K562 (cell line): ENCODE data around the gene CCL24. TPM values are rescaled to one million over a fixed set of nuclear protein-coding genes. Genes with fewer than 3 reads are reported as not detected.
A peak's percentile ranks its signal among the peaks of the same experiment; 100 is the strongest.

Experiments
- ATAC-seq: fragments of 200-7000 bp; cut with Tn5 transposase; 3 replicates; pipeline ENCODE4 v1.9.1; 2020; ENCODE audit warnings: moderate library complexity
- BruUV-seq: library from RNA; stranded (reverse); fragments of 400-500 nt; replicated peaks from 2 replicates; lab custom pipeline; 2021; lab: Mats Ljungman, UMichigan
- CTCF ChIA-PET: fragments of 300-600 bp; formaldehyde crosslinking; extraction: SDS; loops from one replicate; lab custom pipeline; 2021; ENCODE audit warnings: low intra/inter-chr PET ratio; lab: Yijun Ruan, JAX
- POLR2A ChIA-PET: fragments of 300-600, 350-650 bp; sonication (Branson Sonifier 250); formaldehyde crosslinking; extraction: SDS; loops from one replicate; lab custom pipeline; 2021; ENCODE audit warnings: antibody characterized with exemption, inconsistent platforms; lab: Yijun Ruan, JAX
- DNase-seq, 4 experiments: peaks; one replicate each; pipeline versions ENCODE4 v3.0.0 to v3.0.0-alpha.2; 2011 to 2018; ENCODE audit warnings: low spot score in 3 of 4, mixed read lengths in 3 of 4; ENCODE audit errors: extremely low read depth in 1 of 4
- FAIRE-seq: peaks from 2 replicates; lab custom pipeline; 2011; peaks lifted over from hg19 to GRCh38; lab: Jason Lieb, UNC
- H2AFZ ChIP-seq: 2 replicates; pipeline ENCODE4 v1.6.0; 2011; ENCODE audit warnings: low read depth, low read length, control low read depth, inconsistent platforms
- H3K27ac ChIP-seq: fragments of 200-600 bp; 3 replicates; pipeline ENCODE4 v1.8.0; 2011; ENCODE audit warnings: low read depth, mild to moderate bottlenecking, control low read depth, inconsistent platforms, low read length, moderate library complexity, mixed read lengths; ENCODE audit errors: extremely low read depth
- H3K27me3 ChIP-seq, 2 experiments: fragments of 300-600 bp in 1 of 2; 2 replicates in 1 of 2; 3 replicates in 1 of 2; pipeline versions ENCODE4 v1.6.0 to v1.8.0; 2011; ENCODE audit warnings: inconsistent platforms in 2 of 2, low read length in 2 of 2, mild to moderate bottlenecking in 1 of 2, mixed read lengths in 1 of 2, moderate library complexity in 1 of 2; ENCODE audit not compliant: control insufficient read depth in 2 of 2, insufficient read depth in 2 of 2
- H3K36me3 ChIP-seq: fragments of 300-600 bp; 3 replicates; pipeline ENCODE4 v1.8.0; 2011; ENCODE audit warnings: mild to moderate bottlenecking, low read length, inconsistent platforms; ENCODE audit not compliant: control insufficient read depth, insufficient read depth
- H3K4me1 ChIP-seq, 2 experiments: fragments of 200-600 bp in 1 of 2; replicated peaks in 1 of 2; 2 replicates in 1 of 2; 3 replicates in 1 of 2; pipeline versions ENCODE4 v1.5.1 to v1.8.0; 2011; ENCODE audit warnings: inconsistent platforms in 2 of 2, low read length in 2 of 2, mild to moderate bottlenecking in 1 of 2, mixed read lengths in 1 of 2, moderate library complexity in 1 of 2; ENCODE audit not compliant: control insufficient read depth in 2 of 2, insufficient read depth in 2 of 2
- H3K4me2 ChIP-seq: 2 replicates; pipeline ENCODE4 v1.6.1; 2011; ENCODE audit warnings: low read length, control low read depth, inconsistent platforms, mixed read lengths; ENCODE audit not compliant: insufficient read depth
- H3K4me3 ChIP-seq: fragments of 200-600 bp; sonication (generic), shearing (Covaris generic); 2 replicates; pipeline ENCODE4 v1.5.1; 2016; ENCODE audit warnings: control low read depth, inconsistent platforms
- H3K79me2 ChIP-seq: fragments of 200-600 bp; 3 replicates; pipeline ENCODE4 v1.8.0; 2011; ENCODE audit warnings: low read length, inconsistent platforms; ENCODE audit not compliant: control insufficient read depth, insufficient read depth
- H3K9ac ChIP-seq, 2 experiments: 2 replicates each; pipeline versions ENCODE4 v1.6.0 to v1.6.1; 2011; ENCODE audit warnings: low read depth in 2 of 2, low read length in 2 of 2, control low read depth in 1 of 2, inconsistent platforms in 1 of 2, mild to moderate bottlenecking in 1 of 2, mixed read lengths in 1 of 2; ENCODE audit not compliant: insufficient read depth in 1 of 2
- H3K9me1 ChIP-seq: one replicate; pipeline ENCODE4 v1.6.0; 2011; ENCODE audit warnings: inconsistent platforms, mild to moderate bottlenecking, low read length, moderate library complexity; ENCODE audit not compliant: control insufficient read depth, insufficient read depth
- H3K9me3 ChIP-seq: replicated peaks from 2 replicates; pipeline ENCODE4 v1.5.1; 2011; ENCODE audit warnings: low read depth, low read length, inconsistent platforms; ENCODE audit not compliant: control insufficient read depth, insufficient read depth
- H4K20me1 ChIP-seq: replicated peaks from 2 replicates; pipeline ENCODE4 v1.6.1; 2011; ENCODE audit warnings: low read length, inconsistent platforms, mixed read lengths; ENCODE audit not compliant: control insufficient read depth, insufficient read depth
- HNRNPUL1 ChIP-seq: fragments of 200-400 bp; formaldehyde crosslinking; IDR thresholded peaks from 2 replicates; pipeline ENCODE4 v1.6.1; 2017; ENCODE audit warnings: low read length
- LARP7 ChIP-seq: fragments of 450-650 bp; IDR thresholded peaks from 2 replicates; pipeline ENCODE4 v1.6.1; 2016
- RFX5 ChIP-seq: IDR thresholded peaks from 2 replicates; pipeline ENCODE4 v1.6.1; 2011; ENCODE audit warnings: low read depth, mild to moderate bottlenecking, improper control_type of control experiment, low read length
- RHOXF2B ChIP-seq: fragments of 250-450 bp; sonication (Bioruptor Pico); conservative IDR thresholded peaks from 2 replicates; pipeline ENCODE4 v1.5.1; 2021
- SNRNP70 ChIP-seq: fragments of 200-400 bp; formaldehyde crosslinking; optimal IDR thresholded peaks from 2 replicates; pipeline ENCODE3; 2017; ENCODE audit warnings: low read depth, low read length
- TEAD2 ChIP-seq: fragments of 450-650 bp; IDR thresholded peaks from 2 replicates; pipeline ENCODE4 v1.6.1; 2016; ENCODE audit warnings: missing genetic modification characterization, control low read depth, missing compliant biosample characterization
- ZNF165 ChIP-seq: fragments of 250-450 bp; sonication (Bioruptor Pico); IDR thresholded peaks from 2 replicates; pipeline ENCODE4 v1.4.0; 2020; ENCODE audit warnings: borderline replicate concordance
- WGBS: fragments of 100-300 bp; shearing (Covaris generic); methylation state at CpG from one replicate; pipeline ENCODE4 v1.1.6; 2016; ENCODE audit warnings: low coverage, mixed read lengths; ENCODE audit not compliant: insufficient coverage; ENCODE audit errors: missing lambda C conversion rate; 5-methylcytosine and 5-hydroxymethylcytosine counted together
- in situ Hi-C: fragments of 300-500 bp; cut with MboI; formaldehyde crosslinking; loops from 4 replicates; pipeline ENCODE4 v1.15.0; 2018; ENCODE audit warnings: inconsistent platforms, mixed read lengths
- intact Hi-C: fragments of 100-400 bp; cut with micrococcal nuclease; formaldehyde crosslinking; loops from 2 replicates; pipeline ENCODE4 v1.14.2; 2022
- polyA plus RNA-seq, 8 experiments: library from polyadenylated mRNA; depleted of rRNA in 4 of 8; stranded (reverse) in 5 of 8; unstranded in 3 of 8; fragments of >200 nt; fragmentation: Nextera tagmentation in 2 of 8; fragmentation: Illumina TruSeq in 1 of 8; extraction: Ambion mirVana in 2 of 8; extraction: Trizol in 1 of 8; gene quantifications; 2 replicates each; pipeline versions ENCODE4 v1.2.1 to v1.2.3, GENCODE V29; 2011 to 2014; ENCODE audit warnings: inconsistent platforms in 1 of 8, missing spikeins in 1 of 8
- total RNA-seq, 7 experiments: library from RNA; depleted of rRNA in 6 of 7; stranded (reverse); fragments of >200 nt in 6 of 7; fragmentation: Illumina TruSeq in 2 of 7; extraction: Trizol in 2 of 7; gene quantifications; 2 replicates each; pipeline versions ENCODE4 v1.2.1 to v1.2.3, GENCODE V29; 2011 to 2021; ENCODE audit warnings: low replicate concordance in 1 of 7

Gene CCL24
- total and polyA plus RNA-seq, 9 of the 15 experiments (the other 6 are each of a cell fraction or from before 2014, with no cell fraction given): 0.45 to 3.6 (median 0.95) TPM; not detected in 1

DNA sequence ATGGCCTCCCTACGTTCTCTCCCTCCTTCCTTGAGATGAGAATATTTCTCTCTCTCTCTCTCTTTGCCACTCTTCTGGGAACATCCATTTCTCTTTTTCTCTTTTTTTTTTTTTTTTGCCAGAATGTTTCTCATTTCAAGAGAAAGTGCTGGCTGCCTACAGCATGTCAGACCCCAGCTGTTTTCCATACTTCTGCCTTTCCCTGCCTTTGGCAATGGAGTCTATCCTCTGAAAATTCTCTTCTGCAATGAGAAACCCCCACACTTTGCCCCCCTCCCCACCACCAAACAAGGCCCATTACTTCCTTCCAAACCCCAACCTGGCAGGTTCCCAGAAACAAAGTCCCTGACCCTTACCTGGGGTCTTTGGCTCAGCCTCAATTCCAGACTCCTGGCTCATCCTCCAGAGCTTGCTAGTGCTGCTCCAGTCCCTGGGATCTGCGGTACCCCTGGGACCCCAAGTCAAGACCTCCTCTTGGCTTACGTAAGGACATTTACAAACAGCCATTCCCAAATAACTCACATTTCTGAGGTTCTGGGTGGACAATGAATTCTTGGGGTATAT lies 24.2 kb downstream of the CCL24 start:
- 0 out of 4 replicates have a peak overlapping the region, but pooled peaks of 1 of the 2 experiments have one; percentile 37 for H3K9ac ChIP-seq
- BruUV-seq: no TSS peak
- H3K79me2 ChIP-seq: no peaks in the 10 kb centered on the region
- no peak for FAIRE-seq
- intact Hi-C loops: no loop called here
- peaks cover 2 to 4% of the 10 kb centered on the region in 2 experiments; a peak in 3 of 5 replicates for H3K4me1 ChIP-seq
- H3K4me3 ChIP-seq: no peak overlapping the region
- TF ChIP-seq HNRNPUL1: no peak
- no peak for TF ChIP-seq RHOXF2B (CRISPR knock-in tag)
- no peak for TF ChIP-seq SNRNP70
- TF ChIP-seq RFX5: no peak
- no peak for TF ChIP-seq LARP7
- no peak for TF ChIP-seq TEAD2 (tag)
- TF ChIP-seq ZNF165: no peak
- TF ChIP-seq, all 486 proteins: peak for 0
- Histone ChIP-seq H3K27ac (no peak overlapping the region), H3K36me3 (no peaks in the 10 kb centered on the region), H2AFZ (no peak overlapping the region), H3K9me3 (no peaks in the 10 kb centered on the region), H3K9me1 (no peaks in the 10 kb centered on the region), H4K20me1 (no peaks in the 10 kb centered on the region), H3K27me3 (no peaks in the 10 kb centered on the region), H3K4me2 (no peak overlapping the region)
- ChIA-PET CTCF (no interaction called here), POLR2A (no interaction called here)
- 92% methylated on average over 3 of the region's 3 CpGs for whole genome bisulfite sequencing
- in situ Hi-C loops: no loop called here
- ATAC-seq: no peak
- peak in 1 of 4 experiments; percentile 6 for DNase-seq
